Hindlimb muscle (tissue), 1 donor: Measurements from ENCODE around the gene ACSS2. TPM values are rescaled to one million over a fixed set of nuclear protein-coding genes. Genes with fewer than 3 reads are reported as not detected.

Experiments used
- DNase-seq: peaks from one replicate; pipeline ENCODE4 v3.0.0-alpha.2; 2013
- polyA plus RNA-seq: library from polyadenylated mRNA; unstranded; fragments of 120-200 nt; gene quantifications from one replicate; pipeline ENCODE4 v1.2.1, GENCODE V29; 2013; ENCODE audit not compliant: insufficient read length

ACSS2 gene
- polyA plus RNA-seq, 1 donor = 49.6 TPM

GRCh38 chr20:34951252-34951651 is 74.8 kb downstream of the ACSS2 start:
- no peak for DNase-seq

DNA sequence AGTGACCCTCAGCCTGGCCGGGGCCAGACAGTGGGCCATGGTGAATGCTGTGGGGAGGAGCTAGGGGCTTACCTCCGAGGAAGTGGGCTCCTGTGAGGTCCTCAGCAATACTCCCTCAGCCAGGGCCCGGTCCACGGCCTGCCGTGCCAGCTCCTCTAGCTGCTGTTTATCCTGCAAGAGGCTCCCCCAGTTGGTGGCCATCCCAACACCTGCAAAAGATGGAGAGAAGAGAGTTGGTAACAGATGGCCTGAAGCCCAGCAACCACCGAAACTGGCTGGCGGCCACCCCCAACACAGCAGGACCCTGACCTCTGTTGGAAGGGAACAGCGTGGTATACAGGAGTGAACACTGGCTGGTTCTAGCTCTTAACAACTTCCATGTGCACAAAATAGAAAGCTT is 75.2 kb downstream of the ACSS2 start:
- no peak for DNase-seq

GRCh38 chr20:34952671-34953070 is 76.3 kb downstream of the ACSS2 start:
- DNase-seq = no peak

DNA sequence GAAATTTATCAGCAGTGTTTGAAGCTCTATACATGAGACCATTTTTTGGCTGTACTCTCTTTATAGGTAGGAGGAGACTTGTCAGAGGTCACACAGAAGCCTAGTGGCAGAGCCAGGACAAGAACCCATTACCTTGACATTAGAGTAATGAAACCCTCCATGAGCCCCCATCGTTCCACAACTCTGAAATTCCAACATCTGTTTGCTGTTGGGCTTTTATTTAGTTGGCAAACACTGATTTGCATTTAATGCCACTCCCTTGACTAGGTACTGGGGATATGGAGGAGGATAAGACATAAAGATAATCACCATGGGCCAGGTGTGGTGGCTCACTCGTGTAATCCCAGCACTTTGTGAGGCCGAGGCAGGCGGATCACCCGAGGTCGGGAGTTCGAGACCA is 77.5 kb downstream of the ACSS2 start:
- DNase-seq = no peak

DNA sequence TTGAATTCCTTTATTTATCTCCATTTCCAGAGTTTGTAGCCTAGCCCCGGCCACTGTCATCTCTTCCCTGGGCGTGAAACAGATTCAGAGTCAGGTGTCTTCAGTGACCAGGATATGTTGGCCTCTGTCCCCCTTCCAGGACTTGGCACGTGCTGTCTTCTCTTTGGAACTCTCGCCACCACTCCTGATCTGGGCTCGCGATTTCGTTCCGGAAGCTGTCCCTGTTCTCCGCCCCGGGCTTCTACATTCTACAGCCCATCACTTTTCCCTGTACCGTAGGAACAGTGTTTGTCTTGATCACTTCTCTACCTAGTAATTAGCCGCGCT is 78.5 kb downstream of the ACSS2 start:
- DNase-seq = peak; percentile 36

- DNase-seq = peak; percentile 98
Observed at GRCh38 chr20:34955231-34956040, 79.0 kb downstream of the ACSS2 start, which contains the start of the genes GSS and MYH7B. Gene GSS, minus strand, starts transcription at chr20:34955806. Its CDS starts 3,954 bp downstream, at chr20:34951852. Gene MYH7B, plus strand, starts transcription at chr20:34955868. Its CDS starts 22,138 bp downstream, at chr20:34978006.

DNA sequence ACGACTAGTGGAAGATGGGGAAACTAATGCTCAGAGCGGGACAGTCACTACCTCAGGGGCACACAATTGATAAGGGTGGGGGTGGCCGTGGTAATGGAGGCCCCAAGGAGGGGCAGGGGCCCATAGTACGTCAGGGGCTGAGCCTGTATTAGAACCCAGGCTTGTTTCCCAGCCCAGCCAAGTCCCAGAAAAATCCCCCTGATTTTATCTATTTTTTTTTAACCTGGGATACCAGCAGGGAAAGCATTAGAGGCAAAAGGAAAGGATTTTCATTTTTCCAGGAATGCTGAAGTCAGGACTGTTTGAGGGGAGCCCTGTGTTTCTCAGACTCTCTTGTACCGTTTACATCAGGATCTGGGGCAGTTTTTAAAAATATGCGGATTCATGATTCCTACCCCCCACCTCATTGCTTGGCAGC is 79.6 kb downstream of the ACSS2 start:
- DNase-seq = no peak

DNA sequence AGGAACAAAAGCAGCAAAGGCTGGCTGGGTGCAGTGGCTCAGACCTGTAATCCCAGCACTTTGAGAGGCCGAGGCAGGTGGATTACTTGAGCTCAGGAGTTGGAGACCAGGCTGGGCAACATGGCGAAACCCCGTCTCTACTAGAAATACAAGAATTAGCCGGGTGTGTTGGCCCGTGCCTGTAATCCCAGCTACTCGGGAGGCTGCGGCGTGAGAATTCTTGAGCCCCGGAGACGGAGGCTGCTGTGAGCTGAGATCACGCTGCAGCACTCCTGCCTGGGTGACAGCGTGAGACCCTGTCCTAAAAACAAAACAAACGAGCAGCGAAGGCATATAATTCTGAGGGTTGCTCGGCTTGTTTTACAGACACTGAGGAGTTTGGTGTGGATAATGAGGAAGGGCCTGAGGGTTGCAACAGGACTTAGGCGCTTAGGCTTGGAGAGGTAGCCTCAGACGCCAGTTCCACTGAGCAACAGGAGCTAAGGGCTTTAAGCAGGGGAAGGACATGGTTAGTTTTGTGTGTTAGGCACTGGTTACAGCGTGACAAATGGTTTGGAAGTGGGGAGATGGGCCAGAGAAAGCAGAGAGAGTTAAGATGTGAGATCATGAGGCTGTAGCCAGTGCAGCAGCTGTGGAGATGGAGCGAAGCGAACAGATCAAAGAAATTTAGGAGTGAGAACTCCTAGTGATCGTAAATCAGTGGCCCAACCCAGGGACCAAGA is 80.5 kb downstream of the ACSS2 start:
- no peak for DNase-seq

GRCh38 chr20:34964486-34964885 is 88.1 kb downstream of the ACSS2 start:
- no peak for DNase-seq

DNA sequence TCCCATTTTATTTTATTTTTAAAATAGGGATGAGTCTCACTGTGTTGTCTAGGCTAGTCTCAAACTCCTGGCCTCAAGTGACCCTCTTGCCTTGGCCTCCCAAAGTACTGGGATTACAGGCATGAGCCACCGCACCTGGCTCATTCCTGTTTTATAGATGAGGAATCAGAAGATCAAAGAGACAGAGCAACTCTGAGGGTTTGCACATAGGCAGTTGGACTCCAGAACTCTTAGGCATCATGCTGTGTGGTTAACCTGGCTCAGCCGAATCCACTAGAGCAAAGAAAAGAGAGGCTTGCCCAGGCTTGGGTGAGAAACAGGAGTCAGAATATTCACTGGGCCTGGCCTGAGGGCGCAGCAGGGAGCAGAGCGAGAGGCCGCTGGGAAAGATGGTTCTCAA is 88.6 kb downstream of the ACSS2 start:
- DNase-seq = no peak

DNA sequence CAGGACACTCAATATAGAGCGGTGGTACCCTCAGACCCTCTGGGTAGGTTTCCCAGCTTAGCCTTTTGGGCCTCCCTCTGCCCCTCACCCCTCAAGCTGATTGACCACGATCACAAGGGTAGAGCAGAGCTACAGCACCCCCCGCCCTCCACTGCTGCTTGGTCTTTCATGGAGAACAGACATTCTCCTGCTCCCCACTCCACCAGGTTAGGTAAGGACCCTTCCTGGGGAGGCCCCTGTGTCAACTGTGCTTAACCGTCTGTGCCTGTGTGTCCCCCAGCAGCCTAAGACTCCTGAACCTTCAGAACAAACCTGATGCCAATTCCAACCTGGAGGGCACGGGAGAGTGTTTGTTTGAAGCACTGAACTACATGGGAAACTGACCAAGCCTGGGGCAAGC is 91.0 kb downstream of the ACSS2 start:
- no peak for DNase-seq

DNA sequence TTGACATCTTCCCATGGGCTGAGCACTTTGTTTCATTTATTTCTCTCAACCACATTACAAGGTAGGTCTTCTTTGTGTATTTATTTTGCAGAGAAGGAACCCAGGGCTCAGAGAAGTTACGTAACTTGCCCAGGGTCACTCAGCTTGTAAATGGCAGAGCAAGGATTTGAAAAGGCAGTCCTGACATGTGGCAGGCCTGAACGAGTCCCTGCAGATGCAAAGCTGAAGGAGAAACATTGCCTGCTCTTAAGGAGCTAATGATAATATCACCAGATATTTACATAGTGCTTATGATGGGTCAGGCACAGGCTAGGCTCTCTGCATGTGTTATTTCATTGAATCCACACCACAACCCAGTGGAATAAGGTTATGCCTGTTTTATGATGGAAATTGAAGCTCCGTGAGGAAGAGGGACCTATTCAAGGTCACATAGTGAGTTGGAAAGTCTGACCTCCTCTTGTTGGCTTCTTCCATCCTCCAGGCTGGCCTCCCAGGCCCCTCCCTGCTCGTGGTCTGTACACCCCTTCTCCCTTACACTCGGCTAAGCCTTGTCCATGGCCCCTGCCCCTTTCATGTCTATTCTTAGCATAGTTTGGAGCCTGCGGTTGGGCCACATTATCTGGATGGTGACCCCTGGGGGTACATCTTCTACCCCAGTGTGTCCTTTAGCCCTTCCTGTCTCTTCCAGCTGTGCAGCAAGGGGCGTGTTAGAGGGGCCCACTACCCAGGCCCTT is 91.8 kb downstream of the ACSS2 start:
- no peak for DNase-seq

- DNase-seq = no peak
Observed at GRCh38 chr20:34970193-34970840, 93.9 kb downstream of the ACSS2 start.

- no peak for DNase-seq
Observed at GRCh38 chr20:34970846-34971560, 94.6 kb downstream of the ACSS2 start.

- DNase-seq = no peak
Observed at GRCh38 chr20:34971561-34972235, 95.3 kb downstream of the ACSS2 start.

- no peak for DNase-seq
Observed at GRCh38 chr20:34974246-34974645, 97.8 kb downstream of the ACSS2 start.

GRCh38 chr20:34976286-34976685 is 99.9 kb downstream of the ACSS2 start:
- no peak for DNase-seq
